Activated naive CD4-positive, alpha-beta T cell treated with Interleukin-2 at 50 U/mL for 16 hours (primary cell): ENCODE data around the gene RMDN2.
"Not testable (repeated sequence)": the region's sequence is repeated elsewhere in the genome, so short reads cannot be mapped to it uniquely, and the experiment has no call there.

ENCODE experiments used
- DNase-seq: peaks from one replicate; pipeline ENCODE4 v3.0.0-alpha.2; 2020

RMDN2 gene

DNA sequence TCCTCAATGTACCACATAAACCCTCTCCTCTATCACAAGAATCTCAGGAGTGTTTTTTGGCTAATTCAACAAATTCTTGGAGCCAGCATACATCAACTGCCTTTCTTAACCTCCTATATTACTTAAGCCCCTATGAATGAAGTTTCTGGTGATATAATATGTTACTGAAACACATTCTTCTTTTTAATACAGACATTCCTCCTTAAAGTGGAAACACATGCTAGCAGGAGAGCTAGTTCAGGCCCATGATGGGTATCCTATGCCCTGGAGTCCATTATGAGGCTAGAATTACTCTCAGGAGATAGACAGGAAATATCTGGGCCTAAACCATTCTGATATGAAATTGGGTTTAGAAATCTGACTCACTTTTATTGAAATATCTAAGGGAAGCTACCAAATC, 26.6 kb upstream of the RMDN2 start:
- DNase-seq = no peak

DNA sequence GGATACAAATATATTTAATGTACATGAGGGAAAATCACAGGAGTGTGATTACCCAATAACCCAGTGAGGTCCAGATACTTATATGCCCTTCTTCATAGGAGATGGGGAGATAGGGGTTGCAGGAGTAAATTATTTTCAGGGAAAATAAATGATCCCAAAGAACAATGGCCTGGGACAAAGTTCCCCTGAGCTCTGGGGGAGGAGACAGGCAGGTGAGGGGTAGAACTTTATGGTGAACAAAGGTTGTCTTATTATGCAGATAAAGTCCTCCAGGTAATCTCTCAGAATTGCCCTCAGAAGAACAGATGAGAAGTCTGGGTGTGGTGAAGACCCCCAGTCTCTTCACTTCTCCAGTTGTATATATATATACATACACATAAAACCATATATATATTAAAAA, 22.1 kb upstream of the RMDN2 start:
- DNase-seq = no peak

DNA sequence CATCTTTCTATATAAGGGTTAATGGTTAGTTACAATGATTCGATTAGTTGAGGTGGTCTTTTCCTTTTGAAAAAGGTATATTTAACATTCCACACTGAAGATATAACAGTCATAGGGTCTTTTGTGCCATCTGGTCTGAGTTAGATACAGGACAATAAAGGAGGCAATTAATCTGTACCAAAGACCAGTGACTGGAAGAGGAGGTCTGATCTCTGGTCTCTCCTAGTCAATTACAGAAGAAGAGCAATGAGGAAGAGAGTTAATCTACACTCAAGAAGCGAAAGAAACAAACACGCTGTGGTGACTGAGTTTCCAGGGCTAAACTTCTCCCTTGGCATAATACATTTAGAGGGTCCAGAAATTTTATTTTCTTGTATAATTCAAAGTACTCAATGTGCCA, 20.7 kb upstream of the RMDN2 start:
- no peak for DNase-seq

- no peak for DNase-seq
These were observed 20.1 kb upstream of the RMDN2 start for GRCh38 chr2:37904993-37905392.

DNA sequence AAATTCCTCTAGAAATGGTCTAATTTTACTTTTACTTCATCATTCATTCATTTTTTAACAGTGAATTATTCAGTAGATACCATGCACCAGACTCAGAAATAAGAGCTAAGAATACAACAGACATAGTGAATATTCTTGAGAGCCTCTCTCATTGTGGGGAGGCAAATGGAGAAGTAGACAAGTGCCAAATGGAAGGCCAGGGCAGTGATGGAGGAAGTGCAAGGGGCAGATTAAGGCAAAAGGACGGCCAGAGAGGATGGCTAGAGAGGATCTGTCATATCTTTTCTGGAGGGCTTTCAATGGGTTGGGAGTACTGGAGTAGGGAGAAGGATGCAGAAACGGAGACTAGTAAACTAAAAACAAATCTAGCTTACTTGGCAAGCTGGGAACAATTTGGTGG, 19.0 kb upstream of the RMDN2 start:
- no peak for DNase-seq

GRCh38 chr2:37907501-37908225, 17.4 kb upstream of the RMDN2 start:
- DNase-seq = no peak

GRCh38 chr2:37911296-37911873, 13.7 kb upstream of the RMDN2 start:
- no peak for DNase-seq

GRCh38 chr2:37912056-37912455, 13.0 kb upstream of the RMDN2 start:
- DNase-seq = no peak

DNA sequence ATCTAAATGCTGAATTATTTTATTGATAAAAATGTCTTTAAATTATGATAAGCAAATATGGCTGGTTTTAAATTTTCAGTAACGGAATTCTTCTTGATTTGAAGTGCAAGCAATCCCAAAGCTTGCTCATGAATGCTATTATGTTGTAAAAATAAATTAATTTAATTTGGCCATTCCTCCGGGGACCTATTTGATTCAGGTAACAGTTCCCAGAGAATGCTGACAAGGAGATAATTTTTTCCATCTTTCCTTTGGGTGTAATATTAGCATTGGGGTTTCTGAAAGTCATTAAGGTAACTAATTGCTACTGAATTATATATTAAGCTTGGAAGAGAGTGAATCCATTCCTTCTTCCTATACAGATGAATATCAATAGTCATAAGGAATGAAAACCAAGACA, 12.5 kb upstream of the RMDN2 start:
- DNase-seq = no peak

DNA sequence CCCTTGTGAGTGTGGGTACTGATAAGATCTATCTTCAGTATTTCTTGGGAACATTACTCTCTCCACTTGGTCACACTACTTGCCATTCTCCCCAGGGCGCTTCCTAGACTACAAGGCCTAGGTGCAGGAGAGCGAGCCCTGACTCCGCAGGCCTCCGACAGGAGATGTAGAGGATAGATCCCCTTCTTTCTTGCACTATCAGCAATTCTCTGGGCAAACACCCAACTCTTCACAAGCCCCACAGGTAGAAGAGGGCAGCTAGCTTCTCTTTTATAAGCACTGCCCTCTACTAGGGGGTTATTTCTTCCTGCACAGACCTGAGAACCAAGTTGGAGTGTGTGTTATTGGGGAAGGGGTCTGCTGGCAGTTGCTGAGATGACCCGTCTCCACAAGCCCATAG, 10.7 kb upstream of the RMDN2 start:
- DNase-seq = no peak

- no peak for DNase-seq
These were observed 9.3 kb upstream of the RMDN2 start for GRCh38 chr2:37915773-37916172.

- DNase-seq = no peak
These were observed 8.5 kb upstream of the RMDN2 start for GRCh38 chr2:37916512-37917082.

- DNase-seq = no peak
These were observed 7.5 kb upstream of the RMDN2 start for GRCh38 chr2:37917281-37918228.

DNA sequence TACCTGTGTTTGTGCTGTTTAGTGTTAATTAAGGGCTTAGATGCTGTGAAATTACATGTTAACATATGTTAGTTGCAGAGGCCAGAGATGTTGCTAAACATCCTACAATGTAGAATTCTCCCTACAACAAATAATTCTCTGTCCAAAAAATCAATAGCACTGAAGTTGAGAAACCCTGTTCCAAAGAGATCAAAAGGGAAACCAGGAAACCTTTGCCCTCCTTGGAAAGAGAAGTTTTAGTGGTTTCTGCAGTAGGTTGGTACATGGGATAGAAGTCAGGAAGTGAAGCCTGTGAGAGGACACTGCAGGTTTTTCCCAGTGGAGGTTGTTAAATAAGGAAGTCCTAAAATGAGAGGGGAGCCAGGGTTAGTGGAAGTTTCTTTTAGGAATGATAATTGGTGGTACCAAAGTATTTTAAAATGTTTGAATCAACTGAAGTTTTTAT, 6.3 kb upstream of the RMDN2 start:
- DNase-seq = no peak

DNA sequence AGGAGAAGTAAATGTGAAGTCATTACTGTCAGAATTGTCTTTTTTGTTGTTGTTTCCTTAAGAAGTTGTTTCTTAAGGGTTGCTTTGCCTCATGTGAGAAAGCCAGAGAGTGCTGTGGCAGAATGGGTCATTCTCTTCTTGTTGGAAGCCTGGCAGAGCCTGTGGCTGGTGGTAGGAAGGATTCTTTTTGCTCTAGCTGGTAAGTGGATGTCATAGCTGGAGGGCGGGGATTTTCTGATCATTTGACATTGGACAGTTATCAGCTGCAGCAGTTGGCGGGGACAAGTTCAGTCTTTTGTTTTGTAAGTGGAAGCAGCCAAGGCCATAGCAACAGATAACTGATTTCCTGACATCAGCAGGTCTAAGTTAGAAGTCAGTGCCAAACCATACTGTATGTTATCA, 5.5 kb upstream of the RMDN2 start:
- DNase-seq = no peak

GRCh38 chr2:37920570-37920969, 4.5 kb upstream of the RMDN2 start:
- DNase-seq = no peak

- DNase-seq = no peak
These were observed 3.3 kb upstream of the RMDN2 start for GRCh38 chr2:37921781-37922180.

DNA sequence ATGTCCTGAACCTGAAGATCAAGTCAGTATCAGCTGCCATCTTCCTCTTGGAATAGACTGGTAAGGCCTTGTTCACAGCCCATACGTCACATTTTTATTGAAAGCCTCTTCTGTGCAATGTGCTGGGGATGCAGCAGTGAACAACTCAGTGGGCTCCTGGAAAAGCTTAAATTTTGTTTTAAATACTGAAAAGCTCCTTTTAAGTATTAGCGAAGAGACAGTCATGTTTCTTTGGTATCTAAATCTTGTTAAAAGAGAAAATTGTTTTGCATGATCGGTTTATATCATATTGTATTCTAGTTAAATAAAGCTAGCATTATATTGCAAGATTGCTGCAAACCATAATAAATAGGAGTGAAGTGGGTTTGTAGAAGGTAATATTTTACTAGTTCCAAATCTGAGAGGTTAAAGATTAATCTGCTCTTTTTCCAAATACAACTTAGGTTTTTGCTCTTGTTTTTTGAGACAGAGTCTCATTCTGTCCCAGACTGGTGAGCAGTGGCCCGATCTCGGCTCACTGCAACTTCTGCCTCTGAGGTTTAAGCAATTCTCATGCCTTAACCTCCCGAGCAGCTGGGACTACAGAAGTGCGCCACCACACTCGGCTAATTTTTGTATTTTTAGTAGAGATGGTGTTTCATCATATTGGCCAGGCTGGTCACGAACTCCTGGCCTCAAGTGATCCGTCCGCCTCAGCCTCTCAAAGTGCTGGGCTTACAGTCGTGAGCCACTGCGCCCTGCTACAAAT, 1.6 kb upstream of the RMDN2 start:
- no peak for DNase-seq

DNA sequence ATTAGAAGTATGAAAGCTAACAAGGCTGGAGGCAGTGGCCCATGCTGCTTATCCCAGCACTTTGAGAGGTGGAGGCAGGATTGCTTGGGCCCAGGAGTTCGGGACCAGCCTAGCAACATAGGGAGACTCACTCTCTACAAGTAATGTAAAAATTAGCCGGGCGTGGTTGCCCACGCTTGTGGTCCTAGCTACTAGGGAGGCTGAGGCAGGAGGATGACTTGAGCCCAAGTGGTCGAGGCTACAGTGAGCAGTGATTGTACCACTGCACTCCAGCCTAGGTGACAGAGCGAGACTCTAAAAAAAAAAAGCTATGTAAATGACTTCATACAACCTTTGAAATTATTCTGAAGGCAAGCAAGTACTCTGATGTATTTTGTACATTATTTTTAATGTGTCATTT, 1.5 kb downstream of the RMDN2 start:
- DNase-seq = no peak

- DNase-seq = no peak
These were observed 3.3 kb downstream of the RMDN2 start for GRCh38 chr2:37928377-37928776.

GRCh38 chr2:37930392-37930791, 5.3 kb downstream of the RMDN2 start:
- DNase-seq = not testable (repeated sequence)

DNA sequence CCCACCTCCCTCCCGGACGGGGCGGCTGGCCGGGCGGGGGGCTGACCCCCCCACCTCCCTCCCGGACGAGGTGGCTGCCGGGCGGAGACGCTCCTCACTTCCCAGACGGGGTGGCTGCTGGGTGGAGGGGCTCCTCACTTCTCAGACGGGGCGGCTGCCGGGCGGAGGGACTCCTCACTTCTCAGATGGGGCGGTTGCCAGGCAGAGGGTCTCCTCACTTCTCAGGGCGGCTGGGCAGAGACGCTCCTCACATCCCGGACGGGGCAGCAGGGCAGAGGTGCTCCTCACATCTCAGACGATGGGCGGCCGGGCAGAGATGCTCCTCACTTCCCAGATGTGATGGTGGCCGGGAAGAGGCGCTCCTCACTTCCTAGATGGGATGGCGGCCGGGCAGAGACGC, 7.8 kb downstream of the RMDN2 start:
- not testable (repeated sequence) for DNase-seq
